ENCODE data around the gene HSPB1. TPM values are rescaled to one million over a fixed set of nuclear protein-coding genes. Genes with fewer than 3 reads are reported as not detected.

The HSPB1 gene
- total and polyA plus RNA-seq, 2 of the 13 experiments (the other 11 are each of a cell fraction or from before 2014, with no cell fraction given) = 21.0 to 38.6 TPM

DNA sequence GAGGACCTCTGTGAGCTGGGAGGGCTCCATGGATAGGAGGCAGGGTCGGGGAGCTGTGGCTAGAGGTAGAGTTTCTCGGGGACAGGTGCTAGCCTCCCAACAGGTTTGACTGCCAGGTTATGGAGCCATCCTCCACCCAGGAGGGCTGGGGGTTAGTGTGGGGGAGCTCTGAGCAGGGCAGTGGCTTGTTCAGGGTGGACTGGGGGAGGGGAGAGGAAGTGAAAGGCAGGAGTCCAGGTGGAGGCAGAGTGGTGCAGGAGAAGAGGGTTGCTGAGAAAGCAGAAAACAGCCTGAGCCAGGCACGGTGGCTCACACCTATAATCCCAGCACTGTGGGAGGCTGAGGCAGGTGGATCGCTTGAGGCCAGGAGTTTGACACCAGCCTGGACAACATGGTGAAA, 40.5 kb upstream of the HSPB1 start:
- no peak for DNase-seq (ENCODE audit: low spot score)
- TF ChIP-seq, protein P1, sequence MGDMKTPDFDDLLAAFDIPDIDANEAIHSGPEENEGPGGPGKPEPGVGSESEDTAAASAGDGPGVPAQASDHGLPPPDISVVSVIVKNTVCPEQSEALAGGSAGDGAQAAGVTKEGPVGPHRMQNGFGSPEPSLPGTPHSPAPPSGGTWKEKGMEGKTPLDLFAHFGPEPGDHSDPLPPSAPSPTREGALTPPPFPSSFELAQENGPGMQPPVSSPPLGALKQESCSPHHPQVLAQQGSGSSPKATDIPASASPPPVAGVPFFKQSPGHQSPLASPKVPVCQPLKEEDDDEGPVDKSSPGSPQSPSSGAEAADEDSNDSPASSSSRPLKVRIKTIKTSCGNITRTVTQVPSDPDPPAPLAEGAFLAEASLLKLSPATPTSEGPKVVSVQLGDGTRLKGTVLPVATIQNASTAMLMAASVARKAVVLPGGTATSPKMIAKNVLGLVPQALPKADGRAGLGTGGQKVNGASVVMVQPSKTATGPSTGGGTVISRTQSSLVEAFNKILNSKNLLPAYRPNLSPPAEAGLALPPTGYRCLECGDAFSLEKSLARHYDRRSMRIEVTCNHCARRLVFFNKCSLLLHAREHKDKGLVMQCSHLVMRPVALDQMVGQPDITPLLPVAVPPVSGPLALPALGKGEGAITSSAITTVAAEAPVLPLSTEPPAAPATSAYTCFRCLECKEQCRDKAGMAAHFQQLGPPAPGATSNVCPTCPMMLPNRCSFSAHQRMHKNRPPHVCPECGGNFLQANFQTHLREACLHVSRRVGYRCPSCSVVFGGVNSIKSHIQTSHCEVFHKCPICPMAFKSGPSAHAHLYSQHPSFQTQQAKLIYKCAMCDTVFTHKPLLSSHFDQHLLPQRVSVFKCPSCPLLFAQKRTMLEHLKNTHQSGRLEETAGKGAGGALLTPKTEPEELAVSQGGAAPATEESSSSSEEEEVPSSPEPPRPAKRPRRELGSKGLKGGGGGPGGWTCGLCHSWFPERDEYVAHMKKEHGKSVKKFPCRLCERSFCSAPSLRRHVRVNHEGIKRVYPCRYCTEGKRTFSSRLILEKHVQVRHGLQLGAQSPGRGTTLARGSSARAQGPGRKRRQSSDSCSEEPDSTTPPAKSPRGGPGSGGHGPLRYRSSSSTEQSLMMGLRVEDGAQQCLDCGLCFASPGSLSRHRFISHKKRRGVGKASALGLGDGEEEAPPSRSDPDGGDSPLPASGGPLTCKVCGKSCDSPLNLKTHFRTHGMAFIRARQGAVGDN (CRISPR knock-in tag; IDR thresholded peaks at IDR 0.05) = peak; percentile 19; the same call in 1 of the 2 replicates
- TF ChIP-seq, protein P2, sequence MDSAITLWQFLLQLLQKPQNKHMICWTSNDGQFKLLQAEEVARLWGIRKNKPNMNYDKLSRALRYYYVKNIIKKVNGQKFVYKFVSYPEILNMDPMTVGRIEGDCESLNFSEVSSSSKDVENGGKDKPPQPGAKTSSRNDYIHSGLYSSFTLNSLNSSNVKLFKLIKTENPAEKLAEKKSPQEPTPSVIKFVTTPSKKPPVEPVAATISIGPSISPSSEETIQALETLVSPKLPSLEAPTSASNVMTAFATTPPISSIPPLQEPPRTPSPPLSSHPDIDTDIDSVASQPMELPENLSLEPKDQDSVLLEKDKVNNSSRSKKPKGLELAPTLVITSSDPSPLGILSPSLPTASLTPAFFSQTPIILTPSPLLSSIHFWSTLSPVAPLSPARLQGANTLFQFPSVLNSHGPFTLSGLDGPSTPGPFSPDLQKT (CRISPR knock-in tag; IDR thresholded peaks at IDR 0.05; ENCODE audit: borderline replicate concordance) = no peak
- TF ChIP-seq, protein P3, sequence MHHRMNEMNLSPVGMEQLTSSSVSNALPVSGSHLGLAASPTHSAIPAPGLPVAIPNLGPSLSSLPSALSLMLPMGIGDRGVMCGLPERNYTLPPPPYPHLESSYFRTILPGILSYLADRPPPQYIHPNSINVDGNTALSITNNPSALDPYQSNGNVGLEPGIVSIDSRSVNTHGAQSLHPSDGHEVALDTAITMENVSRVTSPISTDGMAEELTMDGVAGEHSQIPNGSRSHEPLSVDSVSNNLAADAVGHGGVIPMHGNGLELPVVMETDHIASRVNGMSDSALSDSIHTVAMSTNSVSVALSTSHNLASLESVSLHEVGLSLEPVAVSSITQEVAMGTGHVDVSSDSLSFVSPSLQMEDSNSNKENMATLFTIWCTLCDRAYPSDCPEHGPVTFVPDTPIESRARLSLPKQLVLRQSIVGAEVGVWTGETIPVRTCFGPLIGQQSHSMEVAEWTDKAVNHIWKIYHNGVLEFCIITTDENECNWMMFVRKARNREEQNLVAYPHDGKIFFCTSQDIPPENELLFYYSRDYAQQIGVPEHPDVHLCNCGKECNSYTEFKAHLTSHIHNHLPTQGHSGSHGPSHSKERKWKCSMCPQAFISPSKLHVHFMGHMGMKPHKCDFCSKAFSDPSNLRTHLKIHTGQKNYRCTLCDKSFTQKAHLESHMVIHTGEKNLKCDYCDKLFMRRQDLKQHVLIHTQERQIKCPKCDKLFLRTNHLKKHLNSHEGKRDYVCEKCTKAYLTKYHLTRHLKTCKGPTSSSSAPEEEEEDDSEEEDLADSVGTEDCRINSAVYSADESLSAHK (CRISPR knock-in tag; IDR thresholded peaks at IDR 0.05; ENCODE audit: borderline replicate concordance) = no peak
- TF ChIP-seq, protein P4, sequence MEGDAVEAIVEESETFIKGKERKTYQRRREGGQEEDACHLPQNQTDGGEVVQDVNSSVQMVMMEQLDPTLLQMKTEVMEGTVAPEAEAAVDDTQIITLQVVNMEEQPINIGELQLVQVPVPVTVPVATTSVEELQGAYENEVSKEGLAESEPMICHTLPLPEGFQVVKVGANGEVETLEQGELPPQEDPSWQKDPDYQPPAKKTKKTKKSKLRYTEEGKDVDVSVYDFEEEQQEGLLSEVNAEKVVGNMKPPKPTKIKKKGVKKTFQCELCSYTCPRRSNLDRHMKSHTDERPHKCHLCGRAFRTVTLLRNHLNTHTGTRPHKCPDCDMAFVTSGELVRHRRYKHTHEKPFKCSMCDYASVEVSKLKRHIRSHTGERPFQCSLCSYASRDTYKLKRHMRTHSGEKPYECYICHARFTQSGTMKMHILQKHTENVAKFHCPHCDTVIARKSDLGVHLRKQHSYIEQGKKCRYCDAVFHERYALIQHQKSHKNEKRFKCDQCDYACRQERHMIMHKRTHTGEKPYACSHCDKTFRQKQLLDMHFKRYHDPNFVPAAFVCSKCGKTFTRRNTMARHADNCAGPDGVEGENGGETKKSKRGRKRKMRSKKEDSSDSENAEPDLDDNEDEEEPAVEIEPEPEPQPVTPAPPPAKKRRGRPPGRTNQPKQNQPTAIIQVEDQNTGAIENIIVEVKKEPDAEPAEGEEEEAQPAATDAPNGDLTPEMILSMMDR (CRISPR knock-in tag; IDR thresholded peaks at IDR 0.05) = peak; percentile 11; the same call in 1 of the 2 replicates
- intact Hi-C loops (cut with micrococcal nuclease; ENCODE audit: unreplicated experiment) (loop anchor here (2.0 kb wide), 1 partner anchor 53 kb away; no protein-coding TSS in a partner anchor), in situ Hi-C loops (cut with HindIII; ENCODE audit: extremely low pct_ligation_motif_present, low pct_unique_long_range_greater_than_20kb) (loop anchor here (5.0 kb wide), 2 partner anchors 35 to 85 kb away; no protein-coding TSS in a partner anchor)
- H3K9me3 ChIP-seq (ENCODE audit: low read length) = no peaks in the 10 kb centered on the region
- FAIRE-seq = no peak
- peak overlapping the region in 1 of 3 experiments; percentile 17; a peak in 2 of 6 replicates for H3K4me3 ChIP-seq (replicated peaks in 1 of 3; ENCODE audit: insufficient read depth in 1 of 3, low read depth in 2 of 3, low read length in 3 of 3)
- H3K79me2 ChIP-seq (ENCODE audit: insufficient read depth, low read length) = no peaks in the 10 kb centered on the region
- no peaks in the 10 kb centered on the region for H4K20me1 ChIP-seq (ENCODE audit: insufficient read depth, low read length)
- H3K27ac ChIP-seq (ENCODE audit: extremely low read length, insufficient read depth, low read length) = no peak overlapping the region
- BruUV-seq (replicated peaks) = no TSS peak
- no peak overlapping the region for H2AFZ ChIP-seq (ENCODE audit: low read length)
- WGBS (ENCODE audit: low lambda C conversion rate) = 28% methylated on average over 4 of the region's 4 CpGs
- no peak overlapping the region for H3K9ac ChIP-seq (ENCODE audit: insufficient read depth, low read depth, low read length)
- peak; percentile 1; the same call in 2 of the 3 replicates for ATAC-seq
- CTCF ChIA-PET (ENCODE audit: low intra/inter-chr PET ratio, low total read pairs) = interaction anchor here (1.6 to 5.3 kb wide), 3 partner anchors 42 to 84 kb away, joined by 10 to 63 read pairs (median 32); no protein-coding TSS in a partner anchor
- H3K4me1 ChIP-seq (ENCODE audit: insufficient read depth, low read length) = peaks cover 44% of the 10 kb centered on the region
- no peaks in the 10 kb centered on the region; a peak in 1 of 5 replicates for H3K27me3 ChIP-seq (ENCODE audit: control insufficient read depth in 1 of 2, insufficient read depth in 2 of 2, low read length in 2 of 2)
- no peaks in the 10 kb centered on the region for H3K36me3 ChIP-seq (replicated peaks in 1 of 2; ENCODE audit: control insufficient read depth in 1 of 2, insufficient read depth in 2 of 2, low read length in 2 of 2)
- peak overlapping the region; percentile 56 for H3K4me2 ChIP-seq (ENCODE audit: low read depth, low read length)
- POLR2A ChIA-PET = interaction anchor here (0.7 to 1.4 kb wide), 3 partner anchors 13 to 56 kb away, joined by 3 read pairs; no protein-coding TSS in a partner anchor

Measured in HepG2 (cell line).